H1 (cell line): ENCODE measurements around the gene ARL3. TPM values are rescaled to one million over a fixed set of nuclear protein-coding genes. Genes with fewer than 3 reads are reported as not detected.

Experiments used
- CTCF ChIA-PET: fragments of 300-600 bp; sonication (Branson Sonifier 250); formaldehyde crosslinking; loops from one replicate; lab custom pipeline; 2021; ENCODE audit not compliant: partially characterized antibody; lab: Charles Lee
- POLR2A ChIA-PET: fragments of 300-600 bp; sonication (Branson Sonifier 250); formaldehyde crosslinking; loops from one replicate; lab custom pipeline; 2021; ENCODE audit warnings: inconsistent platforms; ENCODE audit not compliant: partially characterized antibody; lab: Charles Lee
- DNase-seq, 2 experiments: peaks; one replicate each; pipeline versions ENCODE4 v3.0.0 to v3.0.0-alpha.2; 2010 to 2022; ENCODE audit warnings: low spot score in 2 of 2, low read depth in 1 of 2, mixed read lengths in 1 of 2
- FAIRE-seq: peaks from 2 replicates; lab custom pipeline; 2011; peaks lifted over from hg19 to GRCh38; lab: Jason Lieb, UNC
- H2AFZ ChIP-seq: 2 replicates; pipeline ENCODE4 v1.8.1; 2012; ENCODE audit warnings: low read length, inconsistent platforms
- H2AK5ac ChIP-seq: 2 replicates; pipeline ENCODE4 v1.6.1; 2013; ENCODE audit warnings: low read depth, low read length
- H2BK120ac ChIP-seq: replicated peaks from 2 replicates; pipeline ENCODE3; 2013; ENCODE audit warnings: low read depth, low read length, inconsistent platforms
- H2BK12ac ChIP-seq: 2 replicates; pipeline ENCODE4 v1.6.1; 2013; ENCODE audit warnings: low read depth, low read length
- H2BK15ac ChIP-seq: 2 replicates; pipeline ENCODE4 v1.6.1; 2013; ENCODE audit warnings: low read length
- H2BK20ac ChIP-seq: 2 replicates; pipeline ENCODE4 v1.6.1; 2013; ENCODE audit warnings: low read length
- H2BK5ac ChIP-seq: 2 replicates; pipeline ENCODE4 v1.6.1; 2013; ENCODE audit warnings: low read depth, low read length
- H3K14ac ChIP-seq: 2 replicates; pipeline ENCODE4 v1.6.1; 2013; ENCODE audit warnings: inconsistent platforms; ENCODE audit not compliant: insufficient read length
- H3K18ac ChIP-seq: 2 replicates; pipeline ENCODE4 v1.6.1; 2013; ENCODE audit warnings: low read length; ENCODE audit errors: extremely low read depth
- H3K23ac ChIP-seq: 2 replicates; pipeline ENCODE4 v1.6.1; 2013; ENCODE audit warnings: inconsistent platforms; ENCODE audit not compliant: insufficient read length
- H3K23me2 ChIP-seq: 2 replicates; pipeline ENCODE4 v1.6.1; 2013; ENCODE audit warnings: low read depth, low read length
- H3K27ac ChIP-seq: 2 replicates; pipeline ENCODE4 v1.6.1; 2011; ENCODE audit warnings: low read depth, low read length, inconsistent platforms
- H3K27me3 ChIP-seq, 4 experiments: replicated peaks in 1 of 4; 1 replicate in 1 of 4; 2 replicates in 3 of 4; pipeline versions ENCODE4 v1.6.1 to v1.8.1; 2011 to 2013; ENCODE audit warnings: low read length in 3 of 4, mild to moderate bottlenecking in 3 of 4, inconsistent platforms in 2 of 4, mixed read lengths in 2 of 4, moderate library complexity in 1 of 4; ENCODE audit not compliant: control insufficient read depth in 3 of 4, insufficient read depth in 3 of 4; ENCODE audit errors: extremely low read depth in 1 of 4
- H3K36me3 ChIP-seq, 4 experiments: 2 replicates each; pipeline versions ENCODE4 v1.6.1 to v1.8.1; 2011 to 2013; ENCODE audit warnings: mild to moderate bottlenecking in 4 of 4, low read length in 3 of 4, moderate library complexity in 2 of 4, control low read depth in 1 of 4, inconsistent platforms in 1 of 4; ENCODE audit not compliant: insufficient read depth in 4 of 4, control insufficient read depth in 2 of 4
- H3K4ac ChIP-seq: replicated peaks from 2 replicates; pipeline ENCODE3; 2013; ENCODE audit warnings: low read length, low read depth, mixed read lengths, inconsistent platforms; ENCODE audit not compliant: insufficient read length
- H3K4me1 ChIP-seq, 4 experiments: replicated peaks in 1 of 4; 1 replicate in 1 of 4; 2 replicates in 3 of 4; pipeline versions ENCODE4 v1.6.1 to v1.8.1; 2011 to 2013; ENCODE audit warnings: low read length in 3 of 4, inconsistent platforms in 2 of 4, mixed read lengths in 1 of 4; ENCODE audit not compliant: insufficient read depth in 4 of 4, control insufficient read depth in 3 of 4
- H3K4me2 ChIP-seq, 2 experiments: 2 replicates each; pipeline versions ENCODE4 v1.6.1 to v1.8.1; 2011 to 2013; ENCODE audit warnings: low read depth in 2 of 2, low read length in 2 of 2, control low read depth in 1 of 2, inconsistent platforms in 1 of 2, mild to moderate bottlenecking in 1 of 2; ENCODE audit not compliant: insufficient read depth in 1 of 2
- H3K4me3 ChIP-seq, 4 experiments: fragments of 200-600, 300-600 bp in 1 of 4; sonication (generic), shearing (Covaris generic), sonication (Bioruptor Twin) in 1 of 4; 2 replicates each; pipeline versions ENCODE4 v1.5.1 to v1.8.1; 2011 to 2016; ENCODE audit warnings: low read length in 4 of 4, low read depth in 3 of 4, control low read depth in 2 of 4, inconsistent platforms in 2 of 4, mild to moderate bottlenecking in 2 of 4, mixed read lengths in 1 of 4, moderate library complexity in 1 of 4; ENCODE audit not compliant: insufficient read depth in 2 of 4; ENCODE audit errors: extremely low read depth in 1 of 4
- H3K56ac ChIP-seq: replicated peaks from 2 replicates; pipeline ENCODE3; 2013; ENCODE audit warnings: low read depth, mild to moderate bottlenecking, mixed read lengths, low read length, inconsistent platforms; ENCODE audit not compliant: insufficient read length
- H3K79me1 ChIP-seq: 2 replicates; pipeline ENCODE4 v1.6.1; 2013; ENCODE audit warnings: low read depth, low read length, control low read depth
- H3K79me2 ChIP-seq, 2 experiments: 2 replicates each; pipeline versions ENCODE4 v1.6.1 to v1.8.1; 2012 to 2013; ENCODE audit warnings: low read length in 2 of 2, mild to moderate bottlenecking in 2 of 2, inconsistent platforms in 1 of 2; ENCODE audit not compliant: insufficient read depth in 2 of 2, control insufficient read depth in 1 of 2
- H3K9ac ChIP-seq, 4 experiments: replicated peaks in 1 of 4; 1 replicate in 1 of 4; 2 replicates in 3 of 4; pipeline versions ENCODE4 v1.6.1 to v1.8.1; 2011 to 2013; ENCODE audit warnings: low read depth in 3 of 4, low read length in 3 of 4, control low read depth in 2 of 4, mild to moderate bottlenecking in 2 of 4, moderate library complexity in 2 of 4, inconsistent platforms in 1 of 4; ENCODE audit errors: extremely low read depth in 1 of 4
- H3K9me3 ChIP-seq, 2 experiments: 2 replicates each; pipeline versions ENCODE4 v1.6.1 to v1.8.1; 2012 to 2013; ENCODE audit warnings: mild to moderate bottlenecking in 2 of 2, moderate library complexity in 2 of 2, control low read depth in 1 of 2, inconsistent platforms in 1 of 2, low read depth in 1 of 2, low read length in 1 of 2, mixed read lengths in 1 of 2; ENCODE audit not compliant: insufficient read depth in 2 of 2
- H4K20me1 ChIP-seq, 2 experiments: replicated peaks in 1 of 2; 2 replicates each; pipeline versions ENCODE3 to v1.8.1; 2011 to 2013; ENCODE audit warnings: inconsistent platforms in 2 of 2, low read length in 2 of 2, mild to moderate bottlenecking in 1 of 2; ENCODE audit not compliant: insufficient read depth in 2 of 2, control insufficient read depth in 1 of 2
- H4K5ac ChIP-seq: 2 replicates; pipeline ENCODE4 v1.6.1; 2013; ENCODE audit warnings: low read length, low read depth, mixed read lengths, inconsistent platforms; ENCODE audit not compliant: insufficient read length
- H4K8ac ChIP-seq: 2 replicates; pipeline ENCODE4 v1.8.0; 2013; ENCODE audit warnings: mild to moderate bottlenecking, moderate library complexity, low read length, inconsistent platforms; ENCODE audit not compliant: insufficient read depth; ENCODE audit errors: extremely low read depth
- H4K91ac ChIP-seq: replicated peaks from 2 replicates; pipeline ENCODE3; 2013; ENCODE audit warnings: low read length, mixed read lengths, inconsistent platforms; ENCODE audit not compliant: insufficient read length
- EGR1 ChIP-seq: IDR thresholded peaks from 2 replicates; pipeline ENCODE4 v1.6.1; 2011; ENCODE audit warnings: low read depth, low read length, borderline replicate concordance
- EZH2 ChIP-seq: fragments of 200-600 bp; sonication (generic); IDR thresholded peaks from 2 replicates; pipeline ENCODE4 v1.7.1; 2012; ENCODE audit warnings: low read depth, mild to moderate bottlenecking, moderate library complexity, low read length, inconsistent platforms; ENCODE audit not compliant: severe bottlenecking
- RFX5 ChIP-seq: IDR thresholded peaks from 2 replicates; pipeline ENCODE4 v1.6.1; 2011; ENCODE audit warnings: low read depth, low read length, improper control_type of control experiment, borderline replicate concordance
- RXRA ChIP-seq: IDR thresholded peaks from 2 replicates; pipeline ENCODE4 v1.6.1; 2011; ENCODE audit warnings: low read depth, mild to moderate bottlenecking, low read length, moderate library complexity; ENCODE audit not compliant: insufficient read depth
- SRF ChIP-seq: IDR thresholded peaks from 2 replicates; pipeline ENCODE4 v1.6.1; 2011; ENCODE audit warnings: mild to moderate bottlenecking, low read depth, low read length, moderate library complexity
- TAF7 ChIP-seq: optimal IDR thresholded peaks from 2 replicates; pipeline ENCODE3; 2011; ENCODE audit warnings: low read depth, mild to moderate bottlenecking, inconsistent platforms, low read length, moderate library complexity, borderline replicate concordance
- WGBS, 2 experiments: shearing (Covaris generic) in 1 of 2; methylation state at CpG; one replicate each; pipeline versions ENCODE4 v1.1.6 to v1.1.7; 2013 to 2015; ENCODE audit warnings: low lambda C conversion rate in 2 of 2, mixed read lengths in 2 of 2, inconsistent platforms in 1 of 2, low coverage in 1 of 2, missing lambda C conversion rate in 1 of 2; ENCODE audit not compliant: insufficient replicate concordance in 2 of 2, insufficient coverage in 1 of 2, insufficient read length in 1 of 2; ENCODE audit errors: extremely low coverage in 1 of 2, missing lambda C conversion rate in 1 of 2; 5-methylcytosine and 5-hydroxymethylcytosine counted together
- polyA plus RNA-seq, 7 experiments: library from polyadenylated mRNA; depleted of rRNA in 3 of 7; stranded (reverse) in 5 of 7; unstranded in 2 of 7; fragments of >200 nt in 5 of 7; fragments of 200-250 nt in 2 of 7; gene quantifications; 1 replicate in 5 of 7; 2 replicates in 1 of 7; 4 replicates in 1 of 7; pipeline versions ENCODE4 v1.2.1 to v1.2.3, GENCODE V29; 2011 to 2013; ENCODE audit warnings: missing spikeins in 2 of 7, mixed read lengths in 2 of 7
- total RNA-seq: library from RNA; stranded (reverse); fragmentation: NEBNext Ultra II Directional; extraction: Animal tissue kit (Norgen Biotek cat#: 25700); gene quantifications from 2 replicates; pipeline ENCODE4 v1.2.1, GENCODE V29; 2021

The ARL3 gene
- total and polyA plus RNA-seq, 2 of the 8 experiments (the other 6 are each of a cell fraction or from before 2014, with no cell fraction given), result 8.8 to 16.2 TPM

DNA sequence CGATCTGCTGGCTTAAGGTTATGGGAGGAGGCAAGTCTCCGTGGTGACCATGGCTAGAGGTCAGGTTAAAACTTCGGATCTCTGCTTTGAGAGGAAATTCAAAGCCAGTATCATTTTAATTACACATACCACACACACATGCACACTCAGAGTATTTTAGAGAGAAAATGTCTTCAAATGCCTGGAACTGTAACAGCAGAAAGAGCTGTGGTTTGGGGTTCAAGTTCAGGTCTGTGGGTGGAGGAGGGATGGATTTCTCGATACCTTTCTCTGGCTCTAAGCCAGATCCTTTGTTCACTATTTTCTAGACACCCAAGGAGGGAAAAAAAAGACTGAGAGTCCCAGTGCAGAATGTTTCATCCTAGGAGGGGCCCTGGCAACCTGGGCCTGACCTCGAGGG is 32.5 kb downstream of the ARL3 start:
- Histone ChIP-seq H2AK5ac (no peak overlapping the region), H2BK5ac (no peak overlapping the region), H3K23me2 (no peaks in the 10 kb centered on the region), H2BK120ac (no peak overlapping the region), H3K4me1 (peaks cover 8 to 24% (median 14%) of the 10 kb centered on the region in 4 experiments), H2AFZ (no peak overlapping the region), H4K5ac (no peak overlapping the region), H3K27ac (no peak overlapping the region), H3K79me1 (no peaks in the 10 kb centered on the region), H3K79me2 (no peaks in the 10 kb centered on the region), H3K36me3 (peaks cover 0 to 12% (median 5%) of the 10 kb centered on the region in 4 experiments; a peak in 4 of 8 replicates), H2BK15ac (no peak overlapping the region), H3K4ac (no peak overlapping the region), H4K20me1 (no peaks in the 10 kb centered on the region), H3K4me3 (no peak overlapping the region), H3K27me3 (no peaks in the 10 kb centered on the region), H2BK20ac (no peak overlapping the region), H3K18ac (no peak overlapping the region)
- no peak for DNase-seq
- CTCF ChIA-PET, result interaction anchor here (1.3 to 9.1 kb wide), 2 partner anchors 15 to 29 kb away, joined by 4 to 73 read pairs; no protein-coding TSS in a partner anchor
- TF ChIP-seq EGR1 (no peak), EZH2 (no peak), RFX5 (no peak), TAF7 (no peak), RXRA (no peak), SRF (no peak)
- TF ChIP-seq, all 59 proteins: peak for 0
- H3K23ac ChIP-seq, result no peak overlapping the region
- H3K14ac ChIP-seq, result no peak overlapping the region
- H2BK12ac ChIP-seq, result no peak overlapping the region
- no peaks in the 10 kb centered on the region for H3K9me3 ChIP-seq
- 91% methylated on average over 5 of the region's 5 CpGs; no CpG with 5 or more reads in 1 of the 2 experiments for WGBS, 2 experiments
- POLR2A ChIA-PET, result no interaction called here
- H3K4me2 ChIP-seq, result no peak overlapping the region
- H3K56ac ChIP-seq, result no peak overlapping the region
- FAIRE-seq, result no peak
- H4K8ac ChIP-seq, result no peak overlapping the region
- no peak overlapping the region for H4K91ac ChIP-seq
- H3K9ac ChIP-seq, result no peak overlapping the region
